ENCODE measurements around the gene RBM17. TPM values are rescaled to one million over a fixed set of nuclear protein-coding genes. Genes with fewer than 3 reads are reported as not detected.
A peak's percentile ranks its signal among the peaks of the same experiment; 100 is the strongest.

RBM17 gene
- polyA plus RNA-seq, 6 donors from 2014 or later = 50.4 to 118 (median 89.6) TPM

GRCh38 chr10:6077071-6077675, 11.7 kb upstream of the RBM17 start:
- Mint-ChIP-seq H3K27me3 (no peaks in the 10 kb centered on the region), H3K9me3 (no peaks in the 10 kb centered on the region), H3K4me3 (no peak overlapping the region), H3K36me3 (no peaks in the 10 kb centered on the region), H3K27ac (no peak overlapping the region), H3K4me1 (peaks cover 13 to 20% (median 20%) of the 10 kb centered on the region in 3 donors)
- no peak for ATAC-seq (ENCODE audit: low read depth in 2 of 2)
- DNase-seq = no peak

- H3K9me3 Mint-ChIP-seq = no peaks in the 10 kb centered on the region
- no peaks in the 10 kb centered on the region for H3K27me3 Mint-ChIP-seq
- no peak for DNase-seq
- H3K4me3 Mint-ChIP-seq = no peak overlapping the region
- no peaks in the 10 kb centered on the region for H3K36me3 Mint-ChIP-seq
- ATAC-seq (ENCODE audit: low read depth in 2 of 2) = no peak
- H3K4me1 Mint-ChIP-seq = peaks cover 0 to 11% (median 2%) of the 10 kb centered on the region in 3 donors
- no peak overlapping the region for H3K27ac Mint-ChIP-seq
These were observed 9.8 kb upstream of the RBM17 start for GRCh38 chr10:6079044-6079443.

- ATAC-seq (ENCODE audit: low read depth in 2 of 2) (no peak), DNase-seq (no peak)
- Mint-ChIP-seq H3K4me1 (peaks cover 3 to 6% (median 4%) of the 10 kb centered on the region in 3 donors), H3K9me3 (no peaks in the 10 kb centered on the region), H3K27me3 (no peaks in the 10 kb centered on the region), H3K4me3 (no peak overlapping the region), H3K27ac (peak overlapping the region in 1 of 6 donors; percentile 22), H3K36me3 (no peaks in the 10 kb centered on the region)
These were observed 8.3 kb upstream of the RBM17 start for GRCh38 chr10:6080417-6080973.

GRCh38 chr10:6082496-6083395, 6.1 kb upstream of the RBM17 start:
- no peaks in the 10 kb centered on the region for H3K9me3 Mint-ChIP-seq
- H3K4me3 Mint-ChIP-seq = no peak overlapping the region
- H3K36me3 Mint-ChIP-seq = no peaks in the 10 kb centered on the region
- peaks cover 22 to 24% (median 23%) of the 10 kb centered on the region in 3 donors for H3K4me1 Mint-ChIP-seq
- no peak for ATAC-seq (ENCODE audit: low read depth in 2 of 2)
- DNase-seq = no peak
- peak overlapping the region in 2 of 6 donors; percentile 42 to 55 for H3K27ac Mint-ChIP-seq
- H3K27me3 Mint-ChIP-seq = no peaks in the 10 kb centered on the region

- ATAC-seq (ENCODE audit: low read depth in 2 of 2) = no peak
- H3K36me3 Mint-ChIP-seq = no peaks in the 10 kb centered on the region
- no peaks in the 10 kb centered on the region for H3K9me3 Mint-ChIP-seq
- DNase-seq = no peak
- H3K4me1 Mint-ChIP-seq = peaks cover 30 to 34% (median 33%) of the 10 kb centered on the region in 3 donors
- H3K27ac Mint-ChIP-seq = peak overlapping the region in 1 of 6 donors; percentile 41
- H3K27me3 Mint-ChIP-seq = no peaks in the 10 kb centered on the region
- H3K4me3 Mint-ChIP-seq = no peak overlapping the region
These were observed 5.0 kb upstream of the RBM17 start for GRCh38 chr10:6083523-6084475.

- H3K4me3 Mint-ChIP-seq = peak overlapping the region; percentile 25 to 89 (median 81)
- no peaks in the 10 kb centered on the region for H3K27me3 Mint-ChIP-seq
- no peaks in the 10 kb centered on the region for H3K36me3 Mint-ChIP-seq
- H3K4me1 Mint-ChIP-seq = peaks cover 48 to 56% (median 53%) of the 10 kb centered on the region in 3 donors
- H3K9me3 Mint-ChIP-seq = no peaks in the 10 kb centered on the region
- ATAC-seq (ENCODE audit: low read depth in 2 of 2) (peak; percentile 61 to 65), DNase-seq (peak; percentile 82)
- H3K27ac Mint-ChIP-seq = peak overlapping the region; percentile 90 to 99 (median 95)
These were observed 2.2 kb upstream of the RBM17 start for GRCh38 chr10:6086375-6087233.

- DNase-seq (peak; percentile 28), ATAC-seq (ENCODE audit: low read depth in 2 of 2) (no peak)
- Mint-ChIP-seq H3K4me3 (peak overlapping the region; percentile 87 to 95 (median 94)), H3K4me1 (peaks cover 64 to 80% (median 76%) of the 10 kb centered on the region in 3 donors), H3K27me3 (no peaks in the 10 kb centered on the region), H3K27ac (peak overlapping the region; percentile 13 to 98 (median 88)), H3K36me3 (no peaks in the 10 kb centered on the region), H3K9me3 (no peaks in the 10 kb centered on the region)
These were observed 743 bp downstream of the RBM17 start for GRCh38 chr10:6089334-6090219.

GRCh38 chr10:6091630-6092029, 2.8 kb downstream of the RBM17 start:
- no peaks in the 10 kb centered on the region for H3K9me3 Mint-ChIP-seq
- no peak for DNase-seq
- no peaks in the 10 kb centered on the region for H3K36me3 Mint-ChIP-seq
- ATAC-seq (ENCODE audit: low read depth in 2 of 2) = no peak
- peak overlapping the region in 5 of 8 donors; percentile 14 to 75 (median 47) for H3K4me3 Mint-ChIP-seq
- H3K27me3 Mint-ChIP-seq = no peaks in the 10 kb centered on the region
- H3K27ac Mint-ChIP-seq = peak overlapping the region in 1 of 6 donors; percentile 59
- peaks cover 69 to 85% (median 74%) of the 10 kb centered on the region in 3 donors for H3K4me1 Mint-ChIP-seq

- DNase-seq (no peak), ATAC-seq (ENCODE audit: low read depth in 2 of 2) (no peak)
- peaks cover 0 to 9% of the 10 kb centered on the region in 2 donors for H3K36me3 Mint-ChIP-seq
- H3K27ac Mint-ChIP-seq = peak overlapping the region in 3 of 6 donors; percentile 59 to 79 (median 59)
- H3K27me3 Mint-ChIP-seq = no peaks in the 10 kb centered on the region
- peaks cover 61 to 74% (median 70%) of the 10 kb centered on the region in 3 donors for H3K4me1 Mint-ChIP-seq
- no peaks in the 10 kb centered on the region for H3K9me3 Mint-ChIP-seq
- peak overlapping the region in 1 of 8 donors; percentile 64 for H3K4me3 Mint-ChIP-seq
These were observed 3.9 kb downstream of the RBM17 start for GRCh38 chr10:6092731-6093130.

- Mint-ChIP-seq H3K4me1 (peaks cover 49 to 59% (median 56%) of the 10 kb centered on the region in 3 donors), H3K27ac (no peak overlapping the region), H3K4me3 (peak overlapping the region in 2 of 8 donors; percentile 34 to 47), H3K27me3 (no peaks in the 10 kb centered on the region), H3K36me3 (peaks cover 4 to 11% of the 10 kb centered on the region in 2 donors), H3K9me3 (no peaks in the 10 kb centered on the region)
- no peak for DNase-seq
- no peak for ATAC-seq (ENCODE audit: low read depth in 2 of 2)
These were observed 7.2 kb downstream of the RBM17 start for GRCh38 chr10:6095810-6096570.

- Mint-ChIP-seq H3K4me3 (no peak overlapping the region), H3K27ac (peak overlapping the region in 1 of 6 donors; percentile 43), H3K4me1 (peaks cover 40 to 51% (median 45%) of the 10 kb centered on the region in 3 donors), H3K36me3 (peaks cover 4 to 11% of the 10 kb centered on the region in 2 donors), H3K9me3 (no peaks in the 10 kb centered on the region), H3K27me3 (no peaks in the 10 kb centered on the region)
- ATAC-seq (ENCODE audit: low read depth in 2 of 2) = no peak
- DNase-seq = no peak
These were observed 8.2 kb downstream of the RBM17 start for GRCh38 chr10:6097063-6097462.
